ENCODE measurements around the gene NLRP14.

GRCh38 chr11:6992457-6993417 is 27.5 kb upstream of the NLRP14 start:
- TF ChIP-seq RAD21 (IDR thresholded peaks at IDR 0.05; ENCODE audit: low read depth): no peak
- TF ChIP-seq TAF1 (IDR thresholded peaks at IDR 0.05; ENCODE audit: low read depth): no peak
- no peak for TF ChIP-seq REST (IDR thresholded peaks at IDR 0.05; ENCODE audit: low read depth)
- no peak for TF ChIP-seq EP300 (IDR thresholded peaks at IDR 0.05; ENCODE audit: borderline replicate concordance)
- TF ChIP-seq ZBTB7A (IDR thresholded peaks at IDR 0.05; ENCODE audit: low read depth): no peak
- no peak for TF ChIP-seq MAX (IDR thresholded peaks at IDR 0.05)
- TF ChIP-seq EGR1 (IDR thresholded peaks at IDR 0.05): no peak
- TF ChIP-seq YY1 (IDR thresholded peaks at IDR 0.05; ENCODE audit: low read depth): no peak
- no peak for TF ChIP-seq CEBPB (IDR thresholded peaks at IDR 0.05)
